Liver (tissue), 3 donors: ENCODE measurements around the gene KRTAP15-1.

Source experiments
- ATF3 ChIP-seq: IDR thresholded peaks from 2 replicates; pipeline ENCODE4 v1.6.1; 2016; ENCODE audit warnings: antibody characterized with exemption
- CTCF ChIP-seq: fragments of 150-350 bp; IDR thresholded peaks from 2 replicates; pipeline ENCODE4 v1.5.1; 2017; ENCODE audit warnings: improper control_type of control experiment, low read depth, low read length; ENCODE audit not compliant: missing input control
- EGR1 ChIP-seq, 2 donors: IDR thresholded peaks; 2 replicates each; pipeline ENCODE4 v1.6.1; 2016 to 2018; ENCODE audit warnings: antibody characterized with exemption in 2 of 2, low read depth in 2 of 2
- FOXA1 ChIP-seq: IDR thresholded peaks from 2 replicates; pipeline ENCODE4 v1.6.1; 2016; ENCODE audit warnings: antibody characterized with exemption
- GABPA ChIP-seq, 2 donors: IDR thresholded peaks in 1 of 2; conservative IDR thresholded peaks in 1 of 2; 2 replicates each; pipeline ENCODE4 v1.6.1; 2016; ENCODE audit warnings: antibody characterized with exemption in 2 of 2, mild to moderate bottlenecking in 1 of 2, moderate library complexity in 1 of 2
- JUND ChIP-seq, 2 donors: IDR thresholded peaks; 2 replicates each; pipeline ENCODE4 v1.6.1; 2016; ENCODE audit warnings: antibody characterized with exemption in 2 of 2
- NR2F2 ChIP-seq: IDR thresholded peaks from 2 replicates; pipeline ENCODE4 v1.6.1; 2016; ENCODE audit warnings: antibody characterized with exemption
- RAD21 ChIP-seq, 2 donors: IDR thresholded peaks; 2 replicates each; pipeline ENCODE4 v1.6.1; 2016; ENCODE audit warnings: antibody characterized with exemption in 2 of 2, mild to moderate bottlenecking in 2 of 2
- REST ChIP-seq: IDR thresholded peaks from 2 replicates; pipeline ENCODE4 v1.6.1; 2016; ENCODE audit warnings: antibody characterized with exemption, mild to moderate bottlenecking
- SP1 ChIP-seq: IDR thresholded peaks from 2 replicates; pipeline ENCODE4 v1.6.1; 2018; ENCODE audit warnings: antibody characterized with exemption, mild to moderate bottlenecking
- TAF1 ChIP-seq: conservative IDR thresholded peaks from 2 replicates; pipeline ENCODE4 v1.6.1; 2016; ENCODE audit warnings: antibody characterized with exemption, mild to moderate bottlenecking
- YY1 ChIP-seq: IDR thresholded peaks from 2 replicates; pipeline ENCODE4 v1.6.1; 2016; ENCODE audit warnings: antibody characterized with exemption, mild to moderate bottlenecking
- ZBTB33 ChIP-seq: IDR thresholded peaks from 2 replicates; pipeline ENCODE4 v1.6.1; 2016; ENCODE audit warnings: antibody characterized with exemption
- donor health status: healthy.
- donor health status: healthy.

- TF ChIP-seq CTCF (no peak), REST (no peak), EGR1 (IDR thresholded peaks at IDR 0.05; ENCODE audit: low read depth in 2 of 2) (no peak), RAD21 (IDR thresholded peaks at IDR 0.05) (no peak), SP1 (no peak), ZBTB33 (no peak), JUND (IDR thresholded peaks at IDR 0.05) (no peak), TAF1 (no peak), ATF3 (no peak), NR2F2 (no peak), GABPA (IDR thresholded peaks at IDR 0.05 in 1 of 2, conservative IDR thresholded peaks at IDR 0.05 in 1 of 2) (no peak), YY1 (no peak), FOXA1 (no peak)
These were observed 44.3 kb upstream of the KRTAP15-1 start, which contains the start of gene KRTAP13-1 for GRCh38 chr21:30395731-30396130.
